PFSK-1 (cell line): ENCODE results near the gene GMEB2.

Experiments used
- FOXP2 ChIP-seq: optimal IDR thresholded peaks from 2 replicates; pipeline ENCODE3; 2011; ENCODE audit warnings: borderline replicate concordance, control low read depth, inconsistent platforms; ENCODE audit not compliant: insufficient read depth; ENCODE audit errors: extremely low read length, extremely low read depth
- POLR2AphosphoS5 ChIP-seq: IDR thresholded peaks from 2 replicates; pipeline ENCODE4 v1.6.1; 2012; ENCODE audit warnings: low read depth, mild to moderate bottlenecking, control low read depth, low read length, moderate library complexity
- REST ChIP-seq, 2 experiments: IDR thresholded peaks; 2 replicates each; pipeline versions ENCODE4 v1.6.1 to v1.8.0; 2011 to 2012; ENCODE audit warnings: low read depth in 2 of 2, low read length in 2 of 2, control low read depth in 1 of 2, inconsistent platforms in 1 of 2, mild to moderate bottlenecking in 1 of 2, moderate library complexity in 1 of 2; ENCODE audit not compliant: insufficient read depth in 1 of 2
- SIN3A ChIP-seq: IDR thresholded peaks from 2 replicates; pipeline ENCODE4 v1.6.1; 2012; ENCODE audit warnings: mild to moderate bottlenecking, low read length, moderate library complexity, borderline replicate concordance; ENCODE audit not compliant: insufficient read depth
- TAF1 ChIP-seq: IDR thresholded peaks from 2 replicates; pipeline ENCODE4 v1.6.1; 2012; ENCODE audit warnings: low read length, control low read depth, borderline replicate concordance; ENCODE audit not compliant: insufficient read depth

The GMEB2 gene

GRCh38 chr20:63543131-63543530 is 83.8 kb downstream of the GMEB2 start:
- no peak for TF ChIP-seq FOXP2
- TF ChIP-seq TAF1: no peak
- no peak for TF ChIP-seq POLR2AphosphoS5
- TF ChIP-seq SIN3A: no peak
- TF ChIP-seq REST (IDR thresholded peaks at IDR 0.05; ENCODE audit: insufficient read depth in 1 of 2, low read depth in 2 of 2, low read length in 2 of 2): no peak

DNA sequence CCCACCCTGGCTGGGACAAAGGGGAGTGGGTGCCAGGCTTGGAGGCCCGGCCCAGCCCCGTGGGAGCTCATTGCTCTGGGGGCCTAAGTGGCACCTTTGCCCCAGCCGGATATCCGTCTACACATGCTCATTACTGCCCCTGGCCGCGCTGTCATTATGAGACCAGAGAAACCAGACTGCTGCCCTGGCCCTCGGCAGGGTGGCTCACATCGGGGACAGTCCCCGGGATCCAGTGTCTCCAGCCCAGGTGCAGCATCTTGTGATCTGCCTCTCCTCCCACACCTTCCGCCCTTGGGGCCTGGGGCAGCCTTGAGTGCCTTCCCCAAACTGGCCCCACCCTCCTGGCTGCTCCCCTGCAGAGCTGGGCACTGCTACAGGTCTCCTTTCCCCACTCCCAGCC is 84.2 kb downstream of the GMEB2 start:
- no peak for TF ChIP-seq POLR2AphosphoS5

GRCh38 chr20:63542031-63542559 is 84.8 kb downstream of the GMEB2 start:
- TF ChIP-seq POLR2AphosphoS5 (no peak), FOXP2 (no peak), REST (IDR thresholded peaks at IDR 0.05; ENCODE audit: insufficient read depth in 1 of 2, low read depth in 2 of 2, low read length in 2 of 2) (no peak), TAF1 (no peak), SIN3A (no peak)

DNA sequence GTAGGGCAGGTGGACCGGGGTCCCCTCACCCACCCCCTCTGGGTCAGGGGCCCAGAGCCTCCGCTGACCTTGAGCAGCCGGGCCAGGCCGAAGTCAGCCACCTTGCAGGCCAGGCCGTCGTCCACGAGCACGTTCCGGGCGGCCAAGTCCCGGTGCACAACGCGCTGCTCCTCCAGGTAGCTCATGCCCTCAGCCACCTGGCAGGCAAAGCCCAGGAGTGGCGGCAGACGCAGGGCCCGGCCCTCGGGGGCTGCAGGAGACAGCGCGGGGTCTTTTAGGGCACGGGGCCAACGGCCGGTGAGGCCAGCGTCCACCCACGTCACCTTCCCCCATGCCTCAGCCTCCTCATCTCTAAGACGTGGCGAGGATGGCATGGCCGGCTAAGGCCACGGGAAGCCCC is 85.5 kb downstream of the GMEB2 start:
- TF ChIP-seq TAF1 (no peak), REST (IDR thresholded peaks at IDR 0.05; ENCODE audit: insufficient read depth in 1 of 2, low read depth in 2 of 2, low read length in 2 of 2) (no peak), FOXP2 (no peak), POLR2AphosphoS5 (no peak), SIN3A (no peak)

DNA sequence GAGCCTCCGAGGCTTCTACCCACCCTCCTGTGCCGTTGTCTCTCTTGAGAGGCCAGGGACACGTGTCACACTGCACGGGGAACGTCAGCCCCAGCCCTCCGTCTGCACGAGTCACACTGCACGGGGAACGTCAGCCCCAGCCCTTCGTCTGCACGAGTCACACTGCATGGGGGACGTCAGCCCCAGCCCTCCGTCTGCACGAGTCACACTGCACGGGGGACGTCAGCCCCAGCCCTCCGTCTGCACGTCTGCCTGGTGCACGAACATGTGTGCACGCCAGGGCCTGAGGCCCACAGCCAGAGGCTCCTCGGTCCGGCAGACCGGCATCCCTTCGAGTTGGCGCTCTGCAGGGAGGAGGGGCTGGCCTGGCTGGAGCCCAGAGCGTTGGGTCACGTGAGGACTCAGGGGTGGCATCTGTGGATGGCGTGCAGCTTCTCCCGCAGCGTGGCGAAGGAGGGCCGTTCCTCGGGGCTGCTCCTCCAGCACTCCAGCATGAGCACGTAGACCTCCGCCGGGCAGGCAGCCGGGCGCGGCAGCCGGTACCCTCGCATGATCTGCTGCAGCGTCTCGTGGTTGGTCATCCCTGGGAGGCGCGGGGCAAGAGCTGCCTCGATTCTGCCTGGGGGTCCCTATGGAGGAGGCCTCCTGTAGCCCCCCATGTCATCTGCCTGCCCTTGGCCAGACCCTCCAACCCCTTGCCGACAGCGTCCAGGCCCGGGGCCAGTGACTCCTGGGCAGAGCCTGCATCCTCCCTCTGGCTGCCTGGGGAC is 86.3 kb downstream of the GMEB2 start:
- TF ChIP-seq FOXP2 (no peak), REST (IDR thresholded peaks at IDR 0.05; ENCODE audit: insufficient read depth in 1 of 2, low read depth in 2 of 2, low read length in 2 of 2) (no peak), POLR2AphosphoS5 (no peak), TAF1 (no peak), SIN3A (no peak)
